GM12878 (cell line): ENCODE data around the gene PPM1N. TPM values are rescaled to one million over a fixed set of nuclear protein-coding genes. Genes with fewer than 3 reads are reported as not detected.

Experiments
- ATF7 ChIP-seq: fragments of 450-650 bp; IDR thresholded peaks from 2 replicates; pipeline ENCODE4 v1.6.1; 2016; ENCODE audit warnings: low read depth, mild to moderate bottlenecking
- BHLHE40 ChIP-seq, 2 experiments: fragments of 450-650 bp in 1 of 2; IDR thresholded peaks; 2 replicates each; pipeline ENCODE4 v1.6.1; 2011 to 2017; ENCODE audit warnings: low read depth in 2 of 2, borderline replicate concordance in 1 of 2, improper control_type of control experiment in 1 of 2, low read length in 1 of 2, mild to moderate bottlenecking in 1 of 2
- CHD1 ChIP-seq: IDR thresholded peaks from 2 replicates; pipeline ENCODE4 v1.6.1; 2012; ENCODE audit warnings: low read depth, low read length, improper control_type of control experiment
- GABPA ChIP-seq: IDR thresholded peaks from 2 replicates; pipeline ENCODE4 v1.6.1; 2014; ENCODE audit warnings: antibody characterized with exemption, low read depth, mild to moderate bottlenecking, inconsistent platforms
- IKZF1 ChIP-seq: fragments of 450-650 bp; conservative IDR thresholded peaks from 2 replicates; pipeline ENCODE4 v1.6.1; 2017; ENCODE audit warnings: antibody characterized with exemption, mild to moderate bottlenecking
- IRF3 ChIP-seq: fragments of 450-650 bp; IDR thresholded peaks from 2 replicates; pipeline ENCODE4 v1.6.1; 2014; ENCODE audit warnings: mild to moderate bottlenecking
- KAT2A ChIP-seq: conservative IDR thresholded peaks from 2 replicates; pipeline ENCODE4 v1.6.1; 2011; ENCODE audit warnings: low read depth, low read length; ENCODE audit not compliant: control insufficient read depth
- LARP7 ChIP-seq: fragments of 450-650 bp; IDR thresholded peaks from 2 replicates; pipeline ENCODE4 v1.6.1; 2017; ENCODE audit warnings: mild to moderate bottlenecking
- POLR2A ChIP-seq: IDR thresholded peaks from 2 replicates; pipeline ENCODE4 v1.6.1; 2011; ENCODE audit warnings: low read depth, mild to moderate bottlenecking, low read length
- POLR2AphosphoS5 ChIP-seq: IDR thresholded peaks from 2 replicates; pipeline ENCODE4 v1.6.1; 2011; ENCODE audit warnings: mild to moderate bottlenecking, low read length, inconsistent platforms
- RAD51 ChIP-seq: fragments of 450-650 bp; IDR thresholded peaks from 2 replicates; pipeline ENCODE4 v1.6.1; 2016; ENCODE audit warnings: moderate library complexity, mild to moderate bottlenecking, inconsistent platforms
- RFX5 ChIP-seq: IDR thresholded peaks from 2 replicates; pipeline ENCODE4 v1.6.1; 2011; ENCODE audit warnings: low read depth, low read length, improper control_type of control experiment
- SMAD1 ChIP-seq: fragments of 450-650 bp; IDR thresholded peaks from 2 replicates; pipeline ENCODE4 v1.6.1; 2018; ENCODE audit warnings: mild to moderate bottlenecking, low read depth; ENCODE audit not compliant: partially characterized antibody
- SP1 ChIP-seq: IDR thresholded peaks from one replicate; pipeline ENCODE4 v1.6.1; 2011; ENCODE audit warnings: low read depth, low read length
- STAT1 ChIP-seq: fragments of 450-650 bp; conservative IDR thresholded peaks from 2 replicates; pipeline ENCODE4 v1.6.1; 2014; ENCODE audit warnings: antibody characterized with exemption, mild to moderate bottlenecking
- TARDBP ChIP-seq: IDR thresholded peaks from 2 replicates; pipeline ENCODE4 v1.6.1; 2016; ENCODE audit warnings: borderline replicate concordance
- TCF3 ChIP-seq: IDR thresholded peaks from 2 replicates; pipeline ENCODE4 v1.6.1; 2012; ENCODE audit warnings: low read depth, mild to moderate bottlenecking, low read length, borderline replicate concordance; ENCODE audit not compliant: insufficient read depth
- ZNF274 ChIP-seq: IDR thresholded peaks from one replicate; pipeline ENCODE4 v1.8.0; 2011; ENCODE audit not compliant: insufficient read length, insufficient read depth
- polyA plus RNA-seq, 11 experiments: library from polyadenylated mRNA; depleted of rRNA in 4 of 11; unstranded in 6 of 11; stranded (reverse) in 5 of 11; fragments of >200 nt; fragmentation: Nextera tagmentation in 4 of 11; fragmentation: Illumina TruSeq in 1 of 11; extraction: Ambion mirVana in 4 of 11; extraction: Trizol in 1 of 11; gene quantifications; 1 replicate in 1 of 11; 2 replicates in 10 of 11; pipeline versions ENCODE4 v1.2.1 to v1.2.3, GENCODE V29; 2011 to 2016; ENCODE audit warnings: inconsistent platforms in 2 of 11, missing spikeins in 2 of 11, low read depth in 1 of 11
- total RNA-seq, 4 experiments: library from RNA; depleted of rRNA in 3 of 4; stranded (reverse); fragments of >200 nt in 3 of 4; fragmentation: Illumina TruSeq in 1 of 4; extraction: Trizol in 1 of 4; gene quantifications; 2 replicates each; pipeline versions ENCODE4 v1.2.1 to v1.2.3, GENCODE V29; 2013 to 2021
- TF ChIP-seq, protein P1 (sequence below): fragments of 450-650 bp; IDR thresholded peaks from 2 replicates; pipeline ENCODE4 v1.6.1; 2017; ENCODE audit warnings: mild to moderate bottlenecking, low read depth, inconsistent platforms; ENCODE audit not compliant: poor library complexity, severe bottlenecking
- TF ChIP-seq, protein P2 (sequence below): fragments of 450-650 bp; conservative IDR thresholded peaks from 2 replicates; pipeline ENCODE4 v1.6.1; 2017; ENCODE audit warnings: mild to moderate bottlenecking, moderate library complexity
- TF ChIP-seq, protein P3 (sequence below): fragments of 450-650 bp; IDR thresholded peaks from 2 replicates; pipeline ENCODE4 v1.6.1; 2017; ENCODE audit warnings: mild to moderate bottlenecking
- TF ChIP-seq, protein P4 (sequence below): IDR thresholded peaks from 2 replicates; pipeline ENCODE4 v1.6.1; 2012; ENCODE audit warnings: low read length, inconsistent platforms

PPM1N gene
- total and polyA plus RNA-seq, 10 of the 15 experiments (the other 5 are each of a cell fraction or from before 2014, with no cell fraction given) = 1.6 to 5.4 (median 3.7) TPM

DNA sequence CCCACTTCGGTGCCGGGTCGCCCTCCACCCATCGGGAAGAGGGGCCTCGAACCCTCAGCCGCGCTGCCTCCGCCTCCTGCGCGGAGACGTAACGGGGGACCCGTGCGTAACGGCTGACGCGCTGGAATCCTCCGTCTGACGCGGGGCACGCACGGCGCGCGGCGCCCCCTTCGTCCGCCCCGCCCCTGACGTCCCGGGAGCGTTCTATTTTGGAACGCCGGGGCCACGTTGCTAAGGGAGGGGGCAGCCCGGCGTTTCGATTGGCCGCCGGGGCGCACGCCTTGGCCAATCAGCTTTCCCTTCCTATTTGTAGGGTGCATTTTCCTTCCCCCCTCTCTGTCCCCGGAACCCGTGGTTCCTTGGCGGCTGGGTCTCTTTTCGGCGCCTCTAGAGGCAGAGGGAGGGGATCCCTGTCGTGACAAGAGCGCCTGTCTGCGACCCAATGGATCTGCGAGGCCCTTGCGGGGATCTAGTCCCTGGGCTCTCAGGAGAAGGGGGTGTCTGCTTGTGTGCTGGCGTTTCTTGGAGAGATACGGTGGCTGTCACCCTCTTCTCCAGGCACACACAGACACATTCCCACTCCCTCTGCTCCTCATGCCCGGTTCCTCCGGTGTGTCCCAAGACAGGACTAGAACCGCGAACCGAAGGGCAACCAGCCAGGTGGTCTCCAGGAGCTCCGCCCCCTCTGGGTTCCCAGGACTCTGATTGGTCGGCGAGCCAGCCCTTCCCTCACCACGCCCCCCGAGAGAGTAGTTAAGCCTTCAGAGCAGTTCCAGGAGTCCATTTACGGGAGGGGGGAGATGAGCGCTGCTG, 28.9 kb upstream of the PPM1N start (continued):
- peak; percentile 74 to 97 for TF ChIP-seq BHLHE40 (IDR thresholded peaks at IDR 0.05; ENCODE audit: borderline replicate concordance in 1 of 2, low read depth in 2 of 2, low read length in 1 of 2)
- peak; percentile 79 for TF ChIP-seq POLR2A
- TF ChIP-seq RAD51 = peak; percentile 41; the same call in 1 of the 2 replicates
- TF ChIP-seq, protein P1, sequence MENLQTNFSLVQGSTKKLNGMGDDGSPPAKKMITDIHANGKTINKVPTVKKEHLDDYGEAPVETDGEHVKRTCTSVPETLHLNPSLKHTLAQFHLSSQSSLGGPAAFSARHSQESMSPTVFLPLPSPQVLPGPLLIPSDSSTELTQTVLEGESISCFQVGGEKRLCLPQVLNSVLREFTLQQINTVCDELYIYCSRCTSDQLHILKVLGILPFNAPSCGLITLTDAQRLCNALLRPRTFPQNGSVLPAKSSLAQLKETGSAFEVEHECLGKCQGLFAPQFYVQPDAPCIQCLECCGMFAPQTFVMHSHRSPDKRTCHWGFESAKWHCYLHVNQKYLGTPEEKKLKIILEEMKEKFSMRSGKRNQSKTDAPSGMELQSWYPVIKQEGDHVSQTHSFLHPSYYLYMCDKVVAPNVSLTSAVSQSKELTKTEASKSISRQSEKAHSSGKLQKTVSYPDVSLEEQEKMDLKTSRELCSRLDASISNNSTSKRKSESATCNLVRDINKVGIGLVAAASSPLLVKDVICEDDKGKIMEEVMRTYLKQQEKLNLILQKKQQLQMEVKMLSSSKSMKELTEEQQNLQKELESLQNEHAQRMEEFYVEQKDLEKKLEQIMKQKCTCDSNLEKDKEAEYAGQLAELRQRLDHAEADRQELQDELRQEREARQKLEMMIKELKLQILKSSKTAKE = no peak
- TF ChIP-seq POLR2AphosphoS5 = peak; percentile 57; the same call in 1 of the 2 replicates
- no peak; the same call in 1 of the 2 replicates for TF ChIP-seq TCF3
- no peak for TF ChIP-seq TARDBP
- peak; percentile 29; the same call in 1 of the 2 replicates for TF ChIP-seq IRF3
- TF ChIP-seq IKZF1 = peak; percentile 67
- peak; percentile 73; the same call in 1 of the 2 replicates for TF ChIP-seq STAT1
- TF ChIP-seq, protein P2, sequence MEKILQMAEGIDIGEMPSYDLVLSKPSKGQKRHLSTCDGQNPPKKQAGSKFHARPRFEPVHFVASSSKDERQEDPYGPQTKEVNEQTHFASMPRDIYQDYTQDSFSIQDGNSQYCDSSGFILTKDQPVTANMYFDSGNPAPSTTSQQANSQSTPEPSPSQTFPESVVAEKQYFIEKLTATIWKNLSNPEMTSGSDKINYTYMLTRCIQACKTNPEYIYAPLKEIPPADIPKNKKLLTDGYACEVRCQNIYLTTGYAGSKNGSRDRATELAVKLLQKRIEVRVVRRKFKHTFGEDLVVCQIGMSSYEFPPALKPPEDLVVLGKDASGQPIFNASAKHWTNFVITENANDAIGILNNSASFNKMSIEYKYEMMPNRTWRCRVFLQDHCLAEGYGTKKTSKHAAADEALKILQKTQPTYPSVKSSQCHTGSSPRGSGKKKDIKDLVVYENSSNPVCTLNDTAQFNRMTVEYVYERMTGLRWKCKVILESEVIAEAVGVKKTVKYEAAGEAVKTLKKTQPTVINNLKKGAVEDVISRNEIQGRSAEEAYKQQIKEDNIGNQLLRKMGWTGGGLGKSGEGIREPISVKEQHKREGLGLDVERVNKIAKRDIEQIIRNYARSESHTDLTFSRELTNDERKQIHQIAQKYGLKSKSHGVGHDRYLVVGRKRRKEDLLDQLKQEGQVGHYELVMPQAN = peak; percentile 89
- no peak for TF ChIP-seq GABPA
- TF ChIP-seq ZNF274 = no peak
- no peak for TF ChIP-seq CHD1
- peak; percentile 90 for TF ChIP-seq RFX5
- no peak for TF ChIP-seq ATF7
- TF ChIP-seq KAT2A = no peak
- TF ChIP-seq, protein P3, sequence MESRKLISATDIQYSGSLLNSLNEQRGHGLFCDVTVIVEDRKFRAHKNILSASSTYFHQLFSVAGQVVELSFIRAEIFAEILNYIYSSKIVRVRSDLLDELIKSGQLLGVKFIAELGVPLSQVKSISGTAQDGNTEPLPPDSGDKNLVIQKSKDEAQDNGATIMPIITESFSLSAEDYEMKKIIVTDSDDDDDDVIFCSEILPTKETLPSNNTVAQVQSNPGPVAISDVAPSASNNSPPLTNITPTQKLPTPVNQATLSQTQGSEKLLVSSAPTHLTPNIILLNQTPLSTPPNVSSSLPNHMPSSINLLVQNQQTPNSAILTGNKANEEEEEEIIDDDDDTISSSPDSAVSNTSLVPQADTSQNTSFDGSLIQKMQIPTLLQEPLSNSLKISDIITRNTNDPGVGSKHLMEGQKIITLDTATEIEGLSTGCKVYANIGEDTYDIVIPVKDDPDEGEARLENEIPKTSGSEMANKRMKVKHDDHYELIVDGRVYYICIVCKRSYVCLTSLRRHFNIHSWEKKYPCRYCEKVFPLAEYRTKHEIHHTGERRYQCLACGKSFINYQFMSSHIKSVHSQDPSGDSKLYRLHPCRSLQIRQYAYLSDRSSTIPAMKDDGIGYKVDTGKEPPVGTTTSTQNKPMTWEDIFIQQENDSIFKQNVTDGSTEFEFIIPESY = 0 out of 2 replicates have a peak, but pooled peaks have one; percentile 56
- peak; percentile 39; the same call in 1 of the 2 replicates for TF ChIP-seq LARP7
- TF ChIP-seq, protein P4, sequence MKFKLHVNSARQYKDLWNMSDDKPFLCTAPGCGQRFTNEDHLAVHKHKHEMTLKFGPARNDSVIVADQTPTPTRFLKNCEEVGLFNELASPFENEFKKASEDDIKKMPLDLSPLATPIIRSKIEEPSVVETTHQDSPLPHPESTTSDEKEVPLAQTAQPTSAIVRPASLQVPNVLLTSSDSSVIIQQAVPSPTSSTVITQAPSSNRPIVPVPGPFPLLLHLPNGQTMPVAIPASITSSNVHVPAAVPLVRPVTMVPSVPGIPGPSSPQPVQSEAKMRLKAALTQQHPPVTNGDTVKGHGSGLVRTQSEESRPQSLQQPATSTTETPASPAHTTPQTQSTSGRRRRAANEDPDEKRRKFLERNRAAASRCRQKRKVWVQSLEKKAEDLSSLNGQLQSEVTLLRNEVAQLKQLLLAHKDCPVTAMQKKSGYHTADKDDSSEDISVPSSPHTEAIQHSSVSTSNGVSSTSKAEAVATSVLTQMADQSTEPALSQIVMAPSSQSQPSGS = no peak
- peak; percentile 72 for TF ChIP-seq SMAD1
- peak; percentile 70 for TF ChIP-seq SP1
